PC-9 (cell line): Measurements from ENCODE around the gene C8G. TPM values are rescaled to one million over a fixed set of nuclear protein-coding genes. Genes with fewer than 3 reads are reported as not detected.

ENCODE experiments used
- BruUV-seq: library from RNA; stranded (reverse); fragments of 400-500 nt; replicated peaks from 2 replicates; lab custom pipeline; 2021; lab: Mats Ljungman, UMichigan
- CTCF ChIA-PET: fragments of 300-600 bp; sonication (Branson Sonifier 250); formaldehyde crosslinking; loops from one replicate; lab custom pipeline; 2022; ENCODE audit warnings: antibody characterized with exemption; lab: Charles Lee
- POLR2A ChIA-PET: fragments of 300-600 bp; sonication (Branson Sonifier 250); formaldehyde crosslinking; loops from one replicate; lab custom pipeline; 2022; ENCODE audit warnings: antibody characterized with exemption; ENCODE audit not compliant: unreplicated experiment; lab: Charles Lee
- DNase-seq, 2 experiments: peaks; one replicate each; pipeline versions ENCODE4 v3.0.0 to v3.0.0-alpha.2; 2015 to 2022; ENCODE audit warnings: mixed read lengths in 1 of 2
- H2AFZ ChIP-seq: fragments of 200-600 bp; sonication (generic); 2 replicates; pipeline ENCODE4 v1.8.1; 2017; ENCODE audit warnings: antibody characterized with exemption
- H3F3A ChIP-seq: fragments of 200-600 bp; sonication (generic); 2 replicates; pipeline ENCODE4 v1.8.1; 2017; ENCODE audit warnings: antibody characterized with exemption, mild to moderate bottlenecking, low read depth; ENCODE audit not compliant: insufficient read depth
- H3K27ac ChIP-seq: fragments of 200-600 bp; sonication (generic); 2 replicates; pipeline ENCODE4 v1.6.1; 2016; ENCODE audit warnings: mixed run types
- H3K27me3 ChIP-seq: fragments of 200-600 bp; sonication (generic); 2 replicates; pipeline ENCODE4 v1.6.1; 2016; ENCODE audit warnings: low read depth, mixed run types; ENCODE audit not compliant: insufficient read depth
- H3K36me3 ChIP-seq: fragments of 200-600 bp; sonication (generic); 2 replicates; pipeline ENCODE4 v1.6.1; 2016; ENCODE audit warnings: low read depth, mixed run types
- H3K4me1 ChIP-seq: fragments of 200-600 bp; sonication (generic); replicated peaks from 2 replicates; pipeline ENCODE4 v1.6.1; 2016; ENCODE audit warnings: mixed run types; ENCODE audit not compliant: insufficient read depth
- H3K4me2 ChIP-seq: fragments of 200-600 bp; sonication (generic); 2 replicates; pipeline ENCODE4 v1.6.1; 2017; ENCODE audit warnings: mixed run types
- H3K4me3 ChIP-seq: fragments of 200-600 bp; sonication (generic); 2 replicates; pipeline ENCODE4 v1.6.1; 2016; ENCODE audit warnings: mixed run types
- H3K79me2 ChIP-seq: fragments of 200-600 bp; sonication (generic); 2 replicates; pipeline ENCODE4 v1.6.1; 2017; ENCODE audit warnings: low read depth, mixed run types
- H3K9me2 ChIP-seq: fragments of 200-600 bp; sonication (generic); 2 replicates; pipeline ENCODE4 v1.8.1; 2017; ENCODE audit warnings: mild to moderate bottlenecking; ENCODE audit not compliant: insufficient read depth
- H3K9me3 ChIP-seq: fragments of 200-600 bp; sonication (generic); 2 replicates; pipeline ENCODE4 v1.8.1; 2016; ENCODE audit warnings: low read depth; ENCODE audit not compliant: insufficient read depth
- H4K20me1 ChIP-seq: fragments of 200-600 bp; sonication (generic); 2 replicates; pipeline ENCODE4 v1.8.1; 2017; ENCODE audit not compliant: insufficient read depth
- EZH2 ChIP-seq: fragments of 200-600 bp; sonication (generic); IDR thresholded peaks from 2 replicates; pipeline ENCODE4 v1.8.0; 2017; ENCODE audit warnings: antibody characterized with exemption, low read depth
- intact Hi-C: fragments of 100-400 bp; cut with micrococcal nuclease; formaldehyde crosslinking; loops from one replicate; pipeline ENCODE4 v1.10.0; 2022; ENCODE audit not compliant: unreplicated experiment
- total RNA-seq: library from RNA; stranded (reverse); gene quantifications from 2 replicates; pipeline ENCODE4 v1.2.3, GENCODE V29; 2021
- TF ChIP-seq, protein P1 (sequence below): fragments of 200-600 bp; sonication (generic); conservative IDR thresholded peaks from 2 replicates; pipeline ENCODE4 v1.6.1; 2017; ENCODE audit warnings: mixed run types, antibody characterized with exemption, mild to moderate bottlenecking, moderate library complexity

The C8G gene
- total RNA-seq, 1 experiment from 2014 or later = 2.3 TPM

DNA sequence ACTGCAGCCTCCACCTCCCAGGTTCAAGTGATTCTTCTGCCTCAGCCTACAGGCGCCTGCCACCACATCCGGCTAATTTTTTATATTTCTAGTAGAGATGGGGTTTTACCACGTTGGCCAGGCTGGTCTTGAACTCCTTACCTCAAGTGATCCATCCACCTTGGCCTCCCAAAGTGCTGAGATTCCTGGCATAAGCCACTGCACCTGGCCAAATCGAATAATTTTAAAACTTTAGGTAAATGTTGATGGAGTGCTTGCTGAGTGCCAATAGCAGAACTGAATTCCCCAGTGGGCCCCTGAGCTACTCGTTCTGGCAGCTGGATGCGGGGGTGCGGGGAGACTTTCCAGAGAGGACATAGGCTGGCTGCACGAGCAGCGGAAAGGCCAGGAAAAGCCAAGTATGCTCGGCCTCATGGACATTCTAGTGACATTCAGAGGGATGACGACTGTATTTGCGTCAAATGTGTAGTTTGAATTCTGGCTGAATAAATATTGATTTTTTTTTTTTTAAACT is 41.9 kb upstream of the C8G start:
- no peaks in the 10 kb centered on the region for H3K27me3 ChIP-seq
- peak overlapping the region; percentile 99 for H3K27ac ChIP-seq
- H2AFZ ChIP-seq = no peak overlapping the region
- no peak overlapping the region for H3K4me3 ChIP-seq
- H3K4me1 ChIP-seq = peaks cover 44% of the 10 kb centered on the region
- H3F3A ChIP-seq = peaks cover 57% of the 10 kb centered on the region
- peak overlapping the region; percentile 85 for H3K4me2 ChIP-seq
- no TSS peak for BruUV-seq
- TF ChIP-seq EZH2 = no peak
- TF ChIP-seq, protein P1, sequence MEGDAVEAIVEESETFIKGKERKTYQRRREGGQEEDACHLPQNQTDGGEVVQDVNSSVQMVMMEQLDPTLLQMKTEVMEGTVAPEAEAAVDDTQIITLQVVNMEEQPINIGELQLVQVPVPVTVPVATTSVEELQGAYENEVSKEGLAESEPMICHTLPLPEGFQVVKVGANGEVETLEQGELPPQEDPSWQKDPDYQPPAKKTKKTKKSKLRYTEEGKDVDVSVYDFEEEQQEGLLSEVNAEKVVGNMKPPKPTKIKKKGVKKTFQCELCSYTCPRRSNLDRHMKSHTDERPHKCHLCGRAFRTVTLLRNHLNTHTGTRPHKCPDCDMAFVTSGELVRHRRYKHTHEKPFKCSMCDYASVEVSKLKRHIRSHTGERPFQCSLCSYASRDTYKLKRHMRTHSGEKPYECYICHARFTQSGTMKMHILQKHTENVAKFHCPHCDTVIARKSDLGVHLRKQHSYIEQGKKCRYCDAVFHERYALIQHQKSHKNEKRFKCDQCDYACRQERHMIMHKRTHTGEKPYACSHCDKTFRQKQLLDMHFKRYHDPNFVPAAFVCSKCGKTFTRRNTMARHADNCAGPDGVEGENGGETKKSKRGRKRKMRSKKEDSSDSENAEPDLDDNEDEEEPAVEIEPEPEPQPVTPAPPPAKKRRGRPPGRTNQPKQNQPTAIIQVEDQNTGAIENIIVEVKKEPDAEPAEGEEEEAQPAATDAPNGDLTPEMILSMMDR = no peak
- ChIA-PET CTCF (no interaction called here), POLR2A (interaction anchor here (0.5 to 1.0 kb wide), 4 partner anchors 16 to 338 kb away, joined by 5 to 19 read pairs (median 6); partner anchors contain the start of genes CLIC3 and TRAF2)
- peaks cover 17% of the 10 kb centered on the region for H3K36me3 ChIP-seq
- intact Hi-C loops = loop anchor here (5.0 kb wide), 1 partner anchor 36 kb away; the partner anchor contains the start of gene EDF1
- no peaks in the 10 kb centered on the region for H3K9me2 ChIP-seq
- H4K20me1 ChIP-seq = no peaks in the 10 kb centered on the region
- DNase-seq = no peak
- H3K79me2 ChIP-seq = peaks cover 21% of the 10 kb centered on the region
- H3K9me3 ChIP-seq = no peaks in the 10 kb centered on the region

DNA sequence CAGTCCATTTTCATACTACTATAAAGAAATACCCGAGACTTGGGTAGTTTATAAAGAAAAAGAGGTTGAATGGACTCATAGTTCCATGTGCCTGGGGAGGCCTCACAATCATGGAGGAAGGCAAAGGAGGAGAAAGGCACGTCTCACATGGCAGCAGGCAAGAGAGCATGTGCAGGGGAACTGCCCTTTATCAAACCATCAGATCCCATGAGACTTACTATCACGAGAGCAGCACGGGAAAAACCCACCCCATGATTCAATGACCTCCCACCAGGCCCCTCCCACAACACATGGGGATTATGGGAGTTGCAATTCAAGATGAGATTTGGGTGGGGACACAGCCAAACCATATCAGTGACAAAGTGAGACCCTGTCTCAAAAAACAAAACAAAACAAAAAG is 38.8 kb upstream of the C8G start:
- peaks cover 25% of the 10 kb centered on the region for H3F3A ChIP-seq
- peaks cover 13% of the 10 kb centered on the region; the same call in 1 of the 2 replicates for H3K36me3 ChIP-seq
- no peaks in the 10 kb centered on the region for H4K20me1 ChIP-seq
- ChIA-PET POLR2A (no interaction called here), CTCF (no interaction called here)
- intact Hi-C loops = no loop called here
- no peak overlapping the region for H3K4me2 ChIP-seq
- H3K27me3 ChIP-seq = no peaks in the 10 kb centered on the region
- H3K27ac ChIP-seq = no peak overlapping the region
- peaks cover 21% of the 10 kb centered on the region for H3K79me2 ChIP-seq
- TF ChIP-seq EZH2 = no peak
- TF ChIP-seq, protein P1 = no peak
- H3K4me3 ChIP-seq = no peak overlapping the region
- H3K9me2 ChIP-seq = no peaks in the 10 kb centered on the region
- no TSS peak for BruUV-seq
- H3K4me1 ChIP-seq = peaks cover 23% of the 10 kb centered on the region
- no peak overlapping the region for H2AFZ ChIP-seq
- no peaks in the 10 kb centered on the region for H3K9me3 ChIP-seq
- DNase-seq = no peak

DNA sequence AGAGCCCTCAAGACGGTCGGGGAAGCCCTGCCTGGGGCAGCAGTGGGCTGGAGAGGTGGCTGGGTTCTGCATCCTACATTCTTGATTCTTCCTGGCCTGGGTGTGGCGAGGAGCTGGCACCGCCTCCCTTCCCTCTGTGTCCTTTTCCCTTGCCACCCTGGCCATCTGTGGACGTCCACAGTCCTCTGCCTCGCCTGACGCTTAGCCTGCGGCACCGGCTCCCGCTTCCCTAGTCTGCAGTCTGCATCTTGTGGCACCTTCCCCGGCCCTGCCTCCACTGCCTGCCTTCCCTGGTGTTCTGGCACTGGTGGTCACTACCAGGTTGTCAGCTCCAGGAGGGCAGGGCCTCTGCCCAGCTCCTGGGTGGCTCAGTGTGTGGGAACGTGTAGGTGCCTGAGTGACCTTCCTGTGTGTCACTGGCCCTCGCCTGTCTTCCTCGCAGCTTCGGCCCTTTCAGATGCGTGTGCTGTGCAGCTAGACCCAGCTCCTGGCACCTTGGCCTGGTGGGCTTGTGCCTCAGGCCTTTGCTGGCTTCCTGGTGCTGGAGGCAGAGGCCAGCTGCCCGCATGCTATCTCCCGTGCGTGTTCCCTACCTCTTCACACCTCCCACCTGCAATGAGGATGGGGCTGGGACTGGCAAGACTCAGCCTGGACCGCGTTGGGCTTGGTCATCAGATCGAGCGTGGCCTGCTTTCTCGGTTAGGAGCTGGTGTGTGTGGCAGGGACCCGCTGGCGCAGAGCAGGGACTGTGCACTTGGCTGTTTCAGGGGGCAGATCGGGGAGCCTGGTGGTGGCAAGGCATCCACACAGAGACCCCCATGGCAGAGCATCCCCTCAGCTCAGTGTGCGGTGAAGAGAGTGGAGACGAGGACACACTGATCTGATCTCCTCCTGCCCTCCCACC is 37.8 kb upstream of the C8G start:
- DNase-seq = no peak
- ChIA-PET CTCF (no interaction called here), POLR2A (no interaction called here)
- peaks cover 13% of the 10 kb centered on the region for H3K4me1 ChIP-seq
- H3K4me3 ChIP-seq = no peak overlapping the region
- H3K9me3 ChIP-seq = no peaks in the 10 kb centered on the region
- TF ChIP-seq, protein P1 = no peak
- TF ChIP-seq EZH2 = no peak
- H3K36me3 ChIP-seq = peaks cover 13% of the 10 kb centered on the region; the same call in 1 of the 2 replicates
- no TSS peak for BruUV-seq
- no peak overlapping the region for H3K4me2 ChIP-seq
- no peaks in the 10 kb centered on the region for H4K20me1 ChIP-seq
- H3K79me2 ChIP-seq = peaks cover 21% of the 10 kb centered on the region
- H2AFZ ChIP-seq = no peak overlapping the region
- intact Hi-C loops = no loop called here
- peaks cover 15% of the 10 kb centered on the region for H3F3A ChIP-seq
- H3K27ac ChIP-seq = no peak overlapping the region
- H3K9me2 ChIP-seq = no peaks in the 10 kb centered on the region
- H3K27me3 ChIP-seq = no peaks in the 10 kb centered on the region
